IMR-90 (cell line): ENCODE results near the gene SDHA. TPM values are rescaled to one million over a fixed set of nuclear protein-coding genes. Genes with fewer than 3 reads are reported as not detected.

Experiments used
- ATAC-seq: fragments of 200-7000 bp; cut with Tn5 transposase; 2 replicates; pipeline ENCODE4 v1.9.1; 2020; ENCODE audit warnings: low read depth, mild to moderate bottlenecking, moderate library complexity
- BruUV-seq: library from RNA; stranded (reverse); fragments of 400-500 nt; replicated peaks from 2 replicates; lab custom pipeline; 2021; lab: Mats Ljungman, UMichigan
- CTCF ChIA-PET: fragments of 300-600 bp; formaldehyde crosslinking; extraction: SDS; loops from one replicate; lab custom pipeline; 2021; ENCODE audit warnings: antibody characterized with exemption; lab: Yijun Ruan, JAX
- POLR2A ChIA-PET: fragments of 300-600 bp; sonication (Branson Sonifier 250); formaldehyde crosslinking; loops from one replicate; lab custom pipeline; 2022; ENCODE audit warnings: antibody characterized with exemption; ENCODE audit not compliant: unreplicated experiment; lab: Charles Lee
- DNase-seq: peaks from one replicate; pipeline ENCODE4 v3.0.0; 2013
- H2AFZ ChIP-seq: replicated peaks from 2 replicates; pipeline ENCODE3; 2013; ENCODE audit warnings: low read length, mild to moderate bottlenecking; ENCODE audit not compliant: poor library complexity
- H2AK5ac ChIP-seq: 2 replicates; pipeline ENCODE4 v1.6.1; 2013; ENCODE audit warnings: low read depth, low read length, inconsistent platforms
- H2AK9ac ChIP-seq: replicated peaks from 2 replicates; pipeline ENCODE3; 2013; ENCODE audit warnings: mild to moderate bottlenecking, low read depth, low read length, moderate library complexity; ENCODE audit not compliant: poor library complexity
- H2BK120ac ChIP-seq: 2 replicates; pipeline ENCODE4 v1.6.1; 2013; ENCODE audit warnings: low read depth, low read length, inconsistent platforms
- H2BK15ac ChIP-seq: 3 replicates; pipeline ENCODE4 v1.6.1; 2013; ENCODE audit warnings: low read depth, low read length, inconsistent platforms
- H2BK20ac ChIP-seq: 2 replicates; pipeline ENCODE4 v1.6.1; 2013; ENCODE audit warnings: low read depth, mild to moderate bottlenecking, inconsistent platforms, low read length, moderate library complexity
- H2BK5ac ChIP-seq: 2 replicates; pipeline ENCODE4 v1.6.1; 2013; ENCODE audit warnings: mild to moderate bottlenecking, low read depth, low read length, inconsistent platforms; ENCODE audit not compliant: poor library complexity, severe bottlenecking
- H3K14ac ChIP-seq: replicated peaks from 2 replicates; pipeline ENCODE4 v1.6.1; 2013; ENCODE audit warnings: low read depth, low read length, inconsistent platforms
- H3K18ac ChIP-seq: 2 replicates; pipeline ENCODE4 v1.6.1; 2013; ENCODE audit warnings: low read depth, low read length, control low read depth
- H3K23ac ChIP-seq: 2 replicates; pipeline ENCODE4 v1.6.1; 2013; ENCODE audit warnings: low read depth, low read length, inconsistent platforms
- H3K27ac ChIP-seq: 2 replicates; pipeline ENCODE4 v1.5.1; 2013; ENCODE audit warnings: mild to moderate bottlenecking, control low read depth, low read length; ENCODE audit not compliant: insufficient read depth
- H3K27me3 ChIP-seq: 2 replicates; pipeline ENCODE4 v1.6.1; 2013; ENCODE audit warnings: low read length; ENCODE audit not compliant: control insufficient read depth, insufficient read depth
- H3K36me3 ChIP-seq: 2 replicates; pipeline ENCODE4 v1.6.1; 2013; ENCODE audit warnings: low read length, mixed read lengths; ENCODE audit not compliant: control insufficient read depth, insufficient read depth
- H3K4ac ChIP-seq: 2 replicates; pipeline ENCODE4 v1.6.1; 2013; ENCODE audit warnings: low read depth, low read length, inconsistent platforms
- H3K4me1 ChIP-seq: 2 replicates; pipeline ENCODE4 v1.6.1; 2013; ENCODE audit warnings: low read length, mixed read lengths; ENCODE audit not compliant: control insufficient read depth, insufficient read depth
- H3K4me2 ChIP-seq: 2 replicates; pipeline ENCODE4 v1.6.1; 2013; ENCODE audit warnings: low read depth, mild to moderate bottlenecking, control low read depth, low read length, moderate library complexity
- H3K4me3 ChIP-seq: 2 replicates; pipeline ENCODE4 v1.5.1; 2013; ENCODE audit warnings: low read depth, mild to moderate bottlenecking, control low read depth, low read length, moderate library complexity; ENCODE audit not compliant: insufficient read depth
- H3K56ac ChIP-seq: 2 replicates; pipeline ENCODE4 v1.6.1; 2013; ENCODE audit warnings: low read length, inconsistent platforms; ENCODE audit not compliant: insufficient read depth; ENCODE audit errors: extremely low read depth
- H3K79me1 ChIP-seq, 2 experiments: 2 replicates each; pipeline ENCODE4 v1.6.1; 2013; ENCODE audit warnings: low read length in 2 of 2, inconsistent platforms in 1 of 2, low read depth in 1 of 2
- H3K9ac ChIP-seq: 2 replicates; pipeline ENCODE4 v1.6.1; 2013; ENCODE audit warnings: low read depth, low read length, control low read depth
- H3K9me1 ChIP-seq: 2 replicates; pipeline ENCODE4 v1.6.1; 2013; ENCODE audit warnings: low read length, inconsistent platforms; ENCODE audit not compliant: insufficient read depth
- H3K9me3 ChIP-seq: 2 replicates; pipeline ENCODE4 v1.6.1; 2013; ENCODE audit warnings: low read length; ENCODE audit not compliant: control insufficient read depth, insufficient read depth
- H4K20me1 ChIP-seq: 2 replicates; pipeline ENCODE4 v1.6.1; 2013; ENCODE audit warnings: low read length, inconsistent platforms; ENCODE audit not compliant: insufficient read depth
- H4K5ac ChIP-seq: 2 replicates; pipeline ENCODE4 v1.6.1; 2013; ENCODE audit warnings: mild to moderate bottlenecking, low read depth, low read length, control low read depth
- H4K8ac ChIP-seq, 2 experiments: 2 replicates each; pipeline ENCODE4 v1.6.1; 2013; ENCODE audit warnings: low read depth in 2 of 2, low read length in 2 of 2, control low read depth in 1 of 2, inconsistent platforms in 1 of 2
- H4K91ac ChIP-seq: 2 replicates; pipeline ENCODE4 v1.6.1; 2013; ENCODE audit warnings: low read depth, low read length, inconsistent platforms; ENCODE audit not compliant: insufficient read depth
- BHLHE40 ChIP-seq: fragments of 150-350 bp; IDR thresholded peaks from 2 replicates; pipeline ENCODE4 v1.6.1; 2016; ENCODE audit warnings: mild to moderate bottlenecking, low read depth, low read length
- CEBPB ChIP-seq: IDR thresholded peaks from 2 replicates; pipeline ENCODE4 v1.6.1; 2012; ENCODE audit warnings: low read depth, low read length, improper control_type of control experiment
- CHD1 ChIP-seq: IDR thresholded peaks from 2 replicates; pipeline ENCODE4 v1.6.1; 2012; ENCODE audit warnings: low read depth, low read length, improper control_type of control experiment
- CTCF ChIP-seq: conservative IDR thresholded peaks from 2 replicates; pipeline ENCODE4 v1.5.1; 2012; ENCODE audit warnings: mild to moderate bottlenecking, low read depth, low read length, improper control_type of control experiment
- ELK1 ChIP-seq: fragments of 150-350 bp; IDR thresholded peaks from 2 replicates; pipeline ENCODE4 v1.6.1; 2016; ENCODE audit warnings: low read depth, mild to moderate bottlenecking, low read length, moderate library complexity, borderline replicate concordance
- FOS ChIP-seq: fragments of 150-350 bp; IDR thresholded peaks from 2 replicates; pipeline ENCODE4 v1.6.1; 2016; ENCODE audit warnings: low read depth, low read length
- MAFK ChIP-seq: IDR thresholded peaks from 2 replicates; pipeline ENCODE4 v1.6.1; 2012; ENCODE audit warnings: low read depth, low read length, improper control_type of control experiment
- MAZ ChIP-seq: IDR thresholded peaks from 2 replicates; pipeline ENCODE4 v1.6.1; 2012; ENCODE audit warnings: low read depth, mild to moderate bottlenecking, low read length, improper control_type of control experiment, moderate library complexity, borderline replicate concordance
- MXI1 ChIP-seq: IDR thresholded peaks from 2 replicates; pipeline ENCODE4 v1.6.1; 2012; ENCODE audit warnings: low read depth, mild to moderate bottlenecking, low read length, moderate library complexity, borderline replicate concordance
- NFE2L2 ChIP-seq: fragments of 150-350 bp; IDR thresholded peaks from 2 replicates; pipeline ENCODE4 v1.6.1; 2016; ENCODE audit warnings: low read depth, mild to moderate bottlenecking, low read length
- USF2 ChIP-seq: fragments of 150-350 bp; IDR thresholded peaks from 2 replicates; pipeline ENCODE4 v1.6.1; 2017; ENCODE audit warnings: mild to moderate bottlenecking, antibody characterized with exemption, low read length, low read depth
- WGBS, 2 experiments: methylation state at CpG; one replicate each; pipeline versions ENCODE4 v1.1.5 to v1.1.7; 2013; ENCODE audit warnings: missing lambda C conversion rate in 2 of 2; ENCODE audit not compliant: insufficient read length in 1 of 2; ENCODE audit errors: extremely low coverage in 2 of 2; 5-methylcytosine and 5-hydroxymethylcytosine counted together
- dilution Hi-C: fragments of 300-500 bp; cut with HindIII; formaldehyde crosslinking; loops from one replicate; pipeline ENCODE4 v1.14.3; 2018; ENCODE audit warnings: low sequenced_read_pairs; ENCODE audit not compliant: unreplicated experiment
- in situ Hi-C: fragments of 300-500 bp; cut with MboI; formaldehyde crosslinking; loops from 3 replicates; pipeline ENCODE4 v1.14.3; 2019; ENCODE audit warnings: low sequenced_read_pairs, inconsistent platforms, mixed read lengths
- intact Hi-C: fragments of 100-400 bp; cut with micrococcal nuclease; formaldehyde crosslinking; loops from 2 replicates; pipeline ENCODE4 v1.10.0; 2022
- polyA plus RNA-seq, 3 experiments: library from polyadenylated mRNA; depleted of rRNA; stranded (reverse); fragments of >200 nt; gene quantifications; 2 replicates each; pipeline ENCODE4 v1.2.3, GENCODE V29; 2012; ENCODE audit warnings: low replicate concordance in 1 of 3
- total RNA-seq: library from RNA; depleted of rRNA; stranded (reverse); fragments of >200 nt; gene quantifications from 2 replicates; pipeline ENCODE4 v1.2.3, GENCODE V29; 2012

The SDHA gene
- total and polyA plus RNA-seq, 2 of the 4 experiments (the other 2 are of a cell fraction), result 105 to 121 TPM

- no TSS peak for BruUV-seq
- Histone ChIP-seq H3K18ac (no peak overlapping the region), H2BK15ac (no peak overlapping the region), H3K9me1 (peaks cover 3% of the 10 kb centered on the region; the same call in 1 of the 2 replicates), H2BK5ac (no peak overlapping the region), H2BK120ac (no peak overlapping the region), H2AK5ac (no peak overlapping the region), H3K9me3 (no peaks in the 10 kb centered on the region), H4K5ac (no peak overlapping the region), H3K4me1 (no peaks in the 10 kb centered on the region), H3K4me2 (no peak overlapping the region), H3K4me3 (no peak overlapping the region), H3K36me3 (no peaks in the 10 kb centered on the region), H3K27ac (no peak overlapping the region), H2AFZ (no peak overlapping the region), H3K27me3 (peaks cover 12% of the 10 kb centered on the region; the same call in 1 of the 2 replicates), H4K8ac (no peak overlapping the region), H3K4ac (no peak overlapping the region), H3K14ac (no peak overlapping the region), H3K9ac (no peak overlapping the region), H2BK20ac (no peak overlapping the region), H3K56ac (no peak overlapping the region), H3K79me1 (no peaks in the 10 kb centered on the region), H4K20me1 (peaks cover 2% of the 10 kb centered on the region; the same call in 1 of the 2 replicates), H4K91ac (no peak overlapping the region), H3K23ac (no peak overlapping the region), H2AK9ac (no peak overlapping the region)
- CTCF ChIA-PET, result interaction anchor here (0.6 kb wide), 1 partner anchor 134 kb away, joined by 3 read pairs; no protein-coding TSS in a partner anchor
- POLR2A ChIA-PET, result no interaction called here
- dilution Hi-C loops (no loop called here), intact Hi-C loops (no loop called here), in situ Hi-C loops (no loop called here)
- no peak for TF ChIP-seq NFE2L2
- no peak for TF ChIP-seq USF2
- TF ChIP-seq CHD1, result no peak
- TF ChIP-seq ELK1, result no peak
- TF ChIP-seq CTCF, result no peak
- no peak for TF ChIP-seq FOS
- no peak for TF ChIP-seq BHLHE40
- no peak for TF ChIP-seq MAZ
- no peak for TF ChIP-seq MXI1
- no peak for TF ChIP-seq CEBPB
- no peak for TF ChIP-seq MAFK
- DNase-seq (no peak), ATAC-seq (no peak)
- WGBS, 2 experiments, result 80% methylated on average over 3 of the region's 9 CpGs; no CpG with 5 or more reads in 1 of the 2 experiments
These were observed 25.5 kb upstream of the SDHA start for GRCh38 chr5:192691-192969.
